Measurements from ENCODE around the gene CXCL13. TPM values are rescaled to one million over a fixed set of nuclear protein-coding genes. Genes with fewer than 3 reads are reported as not detected.

The CXCL13 gene
- total RNA-seq, 1 experiment from 2014 or later: not detected

- ATAC-seq: no peak
- CTCF ChIA-PET: no interaction called here
Observed at GRCh38 chr4:77586951-77587383, 18.7 kb upstream of the CXCL13 start.

GRCh38 chr4:77590482-77590881 is 15.1 kb upstream of the CXCL13 start:
- intact Hi-C loops (cut with micrococcal nuclease; ENCODE audit: unreplicated experiment): no loop called here
- H3K4me1 ChIP-seq (ENCODE audit: control insufficient read depth, insufficient read depth, low read length): no peaks in the 10 kb centered on the region
- POLR2A ChIA-PET: no interaction called here

More at GRCh38 chr4:77586951-77587383, 18.7 kb upstream of the CXCL13 start:
- Histone ChIP-seq H3K27me3 (ENCODE audit: control insufficient read depth, insufficient read depth, low read length) (no peaks in the 10 kb centered on the region), H3K4me1 (ENCODE audit: control insufficient read depth, insufficient read depth, low read length) (no peaks in the 10 kb centered on the region), H3K27ac (ENCODE audit: low read length) (no peak overlapping the region), H3K36me3 (ENCODE audit: control insufficient read depth, insufficient read depth, low read length) (no peaks in the 10 kb centered on the region), H3K4me3 (ENCODE audit: low read depth in 2 of 2, low read length in 2 of 2) (no peak overlapping the region), H3K9me3 (ENCODE audit: control insufficient read depth, insufficient read depth, low read depth, low read length) (no peaks in the 10 kb centered on the region)
- no peak for DNase-seq (ENCODE audit: low read depth, low spot score)
- POLR2A ChIA-PET: no interaction called here
- BruUV-seq (replicated peaks): no TSS peak
- TF ChIP-seq POLR2AphosphoS5 (IDR thresholded peaks at IDR 0.05; ENCODE audit: low read depth, low read length) (no peak), CTCF (IDR thresholded peaks at IDR 0.05) (no peak), REST (IDR thresholded peaks at IDR 0.05; ENCODE audit: insufficient read depth in 1 of 2, low read depth in 2 of 2, low read length in 1 of 2) (no peak), TCF7L2 (IDR thresholded peaks at IDR 0.05; ENCODE audit: low read depth, low read length) (no peak), SIN3A (IDR thresholded peaks at IDR 0.05; ENCODE audit: borderline replicate concordance, insufficient read depth, low read depth, low read length) (no peak)
- in situ Hi-C loops (cut with HindIII; ENCODE audit: low pct_unique_long_range_greater_than_20kb, low sequenced_read_pairs) (no loop called here), intact Hi-C loops (cut with micrococcal nuclease; ENCODE audit: unreplicated experiment) (no loop called here)

More at GRCh38 chr4:77590482-77590881, 15.1 kb upstream of the CXCL13 start:
- Histone ChIP-seq H3K9me3 (ENCODE audit: control insufficient read depth, insufficient read depth, low read depth, low read length) (no peaks in the 10 kb centered on the region), H3K27me3 (ENCODE audit: control insufficient read depth, insufficient read depth, low read length) (no peaks in the 10 kb centered on the region), H3K27ac (ENCODE audit: low read length) (no peak overlapping the region), H3K4me3 (ENCODE audit: low read depth in 2 of 2, low read length in 2 of 2) (no peak overlapping the region), H3K36me3 (ENCODE audit: control insufficient read depth, insufficient read depth, low read length) (no peaks in the 10 kb centered on the region)
- in situ Hi-C loops (cut with HindIII; ENCODE audit: low pct_unique_long_range_greater_than_20kb, low sequenced_read_pairs): no loop called here
- CTCF ChIA-PET: no interaction called here
- no peak for TF ChIP-seq TCF7L2 (IDR thresholded peaks at IDR 0.05; ENCODE audit: low read depth, low read length)
- TF ChIP-seq POLR2AphosphoS5 (IDR thresholded peaks at IDR 0.05; ENCODE audit: low read depth, low read length): no peak
- TF ChIP-seq SIN3A (IDR thresholded peaks at IDR 0.05; ENCODE audit: borderline replicate concordance, insufficient read depth, low read depth, low read length): no peak
- TF ChIP-seq REST (IDR thresholded peaks at IDR 0.05; ENCODE audit: insufficient read depth in 1 of 2, low read depth in 2 of 2, low read length in 1 of 2): no peak
- no peak for TF ChIP-seq CTCF (IDR thresholded peaks at IDR 0.05)
- no peak for ATAC-seq
- no peak for DNase-seq (ENCODE audit: low read depth, low spot score)
- BruUV-seq (replicated peaks): no TSS peak

Measured in Panc1 (cell line).